Measurements from ENCODE around the gene CDC42EP4. TPM values are rescaled to one million over a fixed set of nuclear protein-coding genes. Genes with fewer than 3 reads are reported as not detected.
A peak's percentile ranks its signal among the peaks of the same experiment; 100 is the strongest.

The CDC42EP4 gene
- total RNA-seq (2013; cell fraction: nucleolus; rRNA removed): 31.6 and 35.8 TPM in 2 replicates
- total RNA-seq (2014; rRNA removed): 2.7 and 3.1 TPM in 2 replicates
- total RNA-seq (2014; rRNA removed; fragmentation: Illumina TruSeq; extraction: Trizol): 0.97 and 1.3 TPM in 2 replicates
- 3.0 and 3.5 TPM in 2 replicates for total RNA-seq (2021)
- polyA plus RNA-seq (2011; ENCODE audit: low read depth): 0.71 TPM
- 5.9 and 7.1 TPM in 2 replicates for polyA plus RNA-seq (2011; rRNA removed)
- polyA plus RNA-seq (2011; cell fraction: cytosol; rRNA removed): 8.1 and 10.0 TPM in 2 replicates
- 11.7 and 13.6 TPM in 2 replicates for polyA plus RNA-seq (2011; cell fraction: nucleus; rRNA removed)
- 1.1 and 2.5 TPM in 2 replicates for polyA plus RNA-seq (2012)
- polyA plus RNA-seq (2014; fragmentation: Illumina TruSeq; extraction: Trizol): 1.4 TPM in 2 replicates
- under 1 TPM; 0.05 to 0.20 TPM for polyA plus RNA-seq (2014; fragmentation: Nextera tagmentation; extraction: Ambion mirVana)
- 2.5 and 2.8 TPM in 2 replicates for polyA plus RNA-seq (2014; rRNA removed)
- 1 to 10 TPM; 3.7 to 3.8 TPM for polyA plus RNA-seq (2016; fragmentation: Nextera tagmentation; extraction: Ambion mirVana)
- polyA minus RNA-seq (2011; rRNA and poly(A)+ RNA removed): 9.4 and 26.8 TPM in 2 replicates
- 6.2 and 7.5 TPM in 2 replicates for polyA minus RNA-seq (2011; cell fraction: cytosol; rRNA and poly(A)+ RNA removed)
- 13.8 and 28.0 TPM in 2 replicates for polyA minus RNA-seq (2011; cell fraction: nucleus; rRNA and poly(A)+ RNA removed)
- percentile 80 among the genes with signal in this experiment for Bru-seq, nascent RNA
- percentile 83 among the genes with signal in this experiment for BruChase-seq, experiment 1, labeled RNA remaining after a 6-hour chase
- BruChase-seq, experiment 2, labeled RNA remaining after a 2-hour chase: percentile 84 among the genes with signal in this experiment
- long read RNA-seq, experiment 1, transcript CDC42EP4-201 (2 exons, 3,272 nt): major isoform, 14 of 17 reads
- long read RNA-seq, experiment 1, partial matches to known transcripts: 0 of 17 reads
- long read RNA-seq, experiment 1, other reads (novel, unspliced or antisense): 3 of 17 reads
- long read RNA-seq, experiment 2, partial matches to known transcripts: 0 of 1 reads
- long read RNA-seq, experiment 2, other reads (novel, unspliced or antisense): 1 of 1 reads

GRCh38 chr17:73311781-73312641, at the start of gene CDC42EP4:
Gene CDC42EP4 (minus strand): TSS chr17:73312001. CDS start chr17:73286500, 25,501 bp downstream.
- DNase-seq (ENCODE audit: low read depth, low spot score) (no peak), ATAC-seq (peak; percentile 92), FAIRE-seq (no peak)
- Histone ChIP-seq H4K20me1 (ENCODE audit: control insufficient read depth, insufficient read depth) (no peaks in the 10 kb centered on the region), H3K27me3 (replicated peaks in 1 of 2; ENCODE audit: control insufficient read depth in 2 of 2, insufficient read depth in 2 of 2, low read length in 1 of 2) (no peaks in the 10 kb centered on the region), H3K4me3 (peak within 1 kb of the TSS; percentile 93), H3K79me2 (ENCODE audit: control insufficient read depth, insufficient read depth, low read length) (peaks cover 16% of the 10 kb centered on the region), H3K36me3 (ENCODE audit: control insufficient read depth in 2 of 2, insufficient read depth in 2 of 2, low read length in 1 of 2) (no peaks in the 10 kb centered on the region), H3K4me2 (ENCODE audit: control insufficient read depth, insufficient read depth) (peak within 1 kb of the TSS; percentile 95), H3K9ac (ENCODE audit: control insufficient read depth, insufficient read depth, low read length) (peak within 1 kb of the TSS; percentile 81), H3K9me3 (replicated peaks; ENCODE audit: control insufficient read depth, insufficient read depth, low read length) (no peaks in the 10 kb centered on the region), H3K4me1 (ENCODE audit: control insufficient read depth, insufficient read depth, low read length) (peaks cover 4% of the 10 kb centered on the region), H2AFZ (ENCODE audit: control insufficient read depth, low read depth, low read length) (peak within 1 kb of the TSS; percentile 94), H3K27ac (ENCODE audit: control insufficient read depth, insufficient read depth) (peak within 1 kb of the TSS; percentile 69)
- intact Hi-C loops (cut with micrococcal nuclease; ENCODE audit: unreplicated experiment) (loop anchor here (1.0 to 5.0 kb wide), 5 partner anchors 21 to 120 kb away; partner anchors contain the start of gene COG1), in situ Hi-C loops (cut with MboI) (no loop called here)
- BruUV-seq (replicated peaks): no TSS peak
- 5% methylated on average over 45 of the region's 71 CpGs for WGBS (ENCODE audit: insufficient coverage, insufficient replicate concordance, low lambda C conversion rate, missing lambda C conversion rate)
- RAD21 ChIA-PET (ENCODE audit: unreplicated experiment): interaction anchor here (0.8 to 4.8 kb wide), 13 partner anchors 8 to 121 kb away, joined by 3 to 32 read pairs (median 4); no protein-coding TSS in a partner anchor
- POLR2A ChIA-PET: interaction anchor here (0.5 to 3.5 kb wide), 11 partner anchors 10 to 802 kb away, joined by 3 to 20 read pairs (median 4); partner anchors contain the start of gene SSTR2
- SMC1A ChIA-PET (ENCODE audit: uncharacterized antibody, unreplicated experiment): interaction anchor here (1.1 to 4.0 kb wide), 8 partner anchors 11 to 85 kb away, joined by 3 to 29 read pairs (median 6); no protein-coding TSS in a partner anchor
- CTCF ChIA-PET: interaction anchor here (0.6 to 4.7 kb wide), 13 partner anchors 10 to 585 kb away, joined by 3 to 28 read pairs (median 5); no protein-coding TSS in a partner anchor
- TF ChIP-seq KLF5 (IDR thresholded peaks at IDR 0.05; ENCODE audit: partially characterized antibody) (no peak), MAX (IDR thresholded peaks at IDR 0.05; ENCODE audit: low read depth, low read length) (no peak; the same call in 1 of the 2 replicates), ETV6 (conservative IDR thresholded peaks at IDR 0.05 in 1 of 2, IDR thresholded peaks at IDR 0.05 in 1 of 2; ENCODE audit: borderline replicate concordance in 1 of 2, low read depth in 1 of 2) (no peak), YY1 (IDR thresholded peaks at IDR 0.05; ENCODE audit: low read depth, low read length) (peak; percentile 64; the same call in 1 of the 2 replicates), MTA3 (IDR thresholded peaks at IDR 0.05; ENCODE audit: borderline replicate concordance, low read length) (no peak), IRF3 (IDR thresholded peaks at IDR 0.05) (no peak), NR2F1 (conservative IDR thresholded peaks at IDR 0.05) (0 out of 2 replicates have a peak, but pooled peaks have one; percentile 33), YBX1 (IDR thresholded peaks at IDR 0.05) (no peak), KDM1A (IDR thresholded peaks at IDR 0.05; ENCODE audit: borderline replicate concordance) (no peak), RAD21 (IDR thresholded peaks at IDR 0.05; ENCODE audit: insufficient read depth, low read depth, low read length) (no peak), SIN3A (IDR thresholded peaks at IDR 0.05; ENCODE audit: low read depth, low read length) (no peak), TCF3 (IDR thresholded peaks at IDR 0.05; ENCODE audit: borderline replicate concordance, insufficient read depth, low read depth, low read length) (no peak)
- TF ChIP-seq, protein P1, sequence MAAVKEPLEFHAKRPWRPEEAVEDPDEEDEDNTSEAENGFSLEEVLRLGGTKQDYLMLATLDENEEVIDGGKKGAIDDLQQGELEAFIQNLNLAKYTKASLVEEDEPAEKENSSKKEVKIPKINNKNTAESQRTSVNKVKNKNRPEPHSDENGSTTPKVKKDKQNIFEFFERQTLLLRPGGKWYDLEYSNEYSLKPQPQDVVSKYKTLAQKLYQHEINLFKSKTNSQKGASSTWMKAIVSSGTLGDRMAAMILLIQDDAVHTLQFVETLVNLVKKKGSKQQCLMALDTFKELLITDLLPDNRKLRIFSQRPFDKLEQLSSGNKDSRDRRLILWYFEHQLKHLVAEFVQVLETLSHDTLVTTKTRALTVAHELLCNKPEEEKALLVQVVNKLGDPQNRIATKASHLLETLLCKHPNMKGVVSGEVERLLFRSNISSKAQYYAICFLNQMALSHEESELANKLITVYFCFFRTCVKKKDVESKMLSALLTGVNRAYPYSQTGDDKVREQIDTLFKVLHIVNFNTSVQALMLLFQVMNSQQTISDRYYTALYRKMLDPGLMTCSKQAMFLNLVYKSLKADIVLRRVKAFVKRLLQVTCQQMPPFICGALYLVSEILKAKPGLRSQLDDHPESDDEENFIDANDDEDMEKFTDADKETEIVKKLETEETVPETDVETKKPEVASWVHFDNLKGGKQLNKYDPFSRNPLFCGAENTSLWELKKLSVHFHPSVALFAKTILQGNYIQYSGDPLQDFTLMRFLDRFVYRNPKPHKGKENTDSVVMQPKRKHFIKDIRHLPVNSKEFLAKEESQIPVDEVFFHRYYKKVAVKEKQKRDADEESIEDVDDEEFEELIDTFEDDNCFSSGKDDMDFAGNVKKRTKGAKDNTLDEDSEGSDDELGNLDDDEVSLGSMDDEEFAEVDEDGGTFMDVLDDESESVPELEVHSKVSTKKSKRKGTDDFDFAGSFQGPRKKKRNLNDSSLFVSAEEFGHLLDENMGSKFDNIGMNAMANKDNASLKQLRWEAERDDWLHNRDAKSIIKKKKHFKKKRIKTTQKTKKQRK (IDR thresholded peaks at IDR 0.05; ENCODE audit: low read depth, low read length): no peak

Data from GM12878 (cell line).